WI38 (cell line): Measurements from ENCODE around the gene CTBP2.

ENCODE experiments used
- H3K4me3 ChIP-seq: 2 replicates; pipeline ENCODE4 v1.5.1; 2011; ENCODE audit warnings: low read depth, mild to moderate bottlenecking, control low read depth, low read length
- CTCF ChIP-seq: IDR thresholded peaks from 2 replicates; pipeline ENCODE4 v1.5.1; 2012; ENCODE audit warnings: low read depth, mild to moderate bottlenecking, control low read depth, low read length

Gene CTBP2

GRCh38 chr10:125159932-125160855, at the start of gene CTBP2:
Gene CTBP2 (minus strand): TSS chr10:125160563.
- TF ChIP-seq CTCF, result no peak
- H3K4me3 ChIP-seq, result peak within 1 kb of the TSS; percentile 76

- H3K4me3 ChIP-seq, result no peak overlapping the region
- TF ChIP-seq CTCF, result no peak
These were observed 49.4 kb upstream of the CTBP2 start for GRCh38 chr10:125209591-125210355.

- TF ChIP-seq CTCF, result no peak
- H3K4me3 ChIP-seq, result no peak overlapping the region
These were observed 48.6 kb upstream of the CTBP2 start for GRCh38 chr10:125208854-125209565.

GRCh38 chr10:125206623-125207022, 46.3 kb upstream of the CTBP2 start:
- TF ChIP-seq CTCF, result no peak
- no peak overlapping the region for H3K4me3 ChIP-seq

- H3K4me3 ChIP-seq, result no peak overlapping the region
- TF ChIP-seq CTCF, result no peak
These were observed 45.1 kb upstream of the CTBP2 start for GRCh38 chr10:125205431-125205830.

- no peak overlapping the region for H3K4me3 ChIP-seq
- TF ChIP-seq CTCF, result no peak
These were observed 44.0 kb upstream of the CTBP2 start for GRCh38 chr10:125204400-125204799.
